ENCODE measurements around the gene DCANP1. TPM values are rescaled to one million over a fixed set of nuclear protein-coding genes. Genes with fewer than 3 reads are reported as not detected.

Gene DCANP1
- total RNA-seq, 1 experiment from 2014 or later, result not detected

DNA sequence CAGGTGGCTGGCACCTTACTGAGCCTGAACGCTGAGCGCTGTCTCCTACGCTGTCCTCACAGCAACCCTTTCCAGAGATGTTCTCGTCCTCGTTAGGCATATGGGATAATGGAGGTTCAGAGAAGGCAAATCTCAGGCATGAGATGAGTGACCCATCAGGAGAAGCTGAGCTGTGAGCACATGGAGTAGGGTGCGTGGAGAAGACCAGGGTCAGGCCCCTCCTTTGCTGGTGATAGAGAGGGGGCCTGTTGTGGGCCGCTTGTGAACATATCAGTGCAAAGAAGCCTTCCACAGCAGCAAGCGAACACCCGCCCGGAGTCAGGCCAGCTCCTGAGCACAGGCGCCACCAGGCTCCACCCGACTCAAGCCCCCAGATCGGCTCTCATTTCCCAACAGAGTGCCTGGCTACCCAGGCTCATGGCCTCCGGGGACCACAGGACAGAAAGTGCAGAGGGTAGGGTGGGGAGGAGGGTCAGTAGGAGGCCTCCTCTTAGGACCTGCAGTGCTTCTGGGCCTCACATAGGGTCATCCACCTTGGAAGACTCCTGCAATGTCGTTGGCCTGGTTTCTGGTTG, 20.0 kb upstream of the DCANP1 start (continued):
- TF ChIP-seq, protein P1, sequence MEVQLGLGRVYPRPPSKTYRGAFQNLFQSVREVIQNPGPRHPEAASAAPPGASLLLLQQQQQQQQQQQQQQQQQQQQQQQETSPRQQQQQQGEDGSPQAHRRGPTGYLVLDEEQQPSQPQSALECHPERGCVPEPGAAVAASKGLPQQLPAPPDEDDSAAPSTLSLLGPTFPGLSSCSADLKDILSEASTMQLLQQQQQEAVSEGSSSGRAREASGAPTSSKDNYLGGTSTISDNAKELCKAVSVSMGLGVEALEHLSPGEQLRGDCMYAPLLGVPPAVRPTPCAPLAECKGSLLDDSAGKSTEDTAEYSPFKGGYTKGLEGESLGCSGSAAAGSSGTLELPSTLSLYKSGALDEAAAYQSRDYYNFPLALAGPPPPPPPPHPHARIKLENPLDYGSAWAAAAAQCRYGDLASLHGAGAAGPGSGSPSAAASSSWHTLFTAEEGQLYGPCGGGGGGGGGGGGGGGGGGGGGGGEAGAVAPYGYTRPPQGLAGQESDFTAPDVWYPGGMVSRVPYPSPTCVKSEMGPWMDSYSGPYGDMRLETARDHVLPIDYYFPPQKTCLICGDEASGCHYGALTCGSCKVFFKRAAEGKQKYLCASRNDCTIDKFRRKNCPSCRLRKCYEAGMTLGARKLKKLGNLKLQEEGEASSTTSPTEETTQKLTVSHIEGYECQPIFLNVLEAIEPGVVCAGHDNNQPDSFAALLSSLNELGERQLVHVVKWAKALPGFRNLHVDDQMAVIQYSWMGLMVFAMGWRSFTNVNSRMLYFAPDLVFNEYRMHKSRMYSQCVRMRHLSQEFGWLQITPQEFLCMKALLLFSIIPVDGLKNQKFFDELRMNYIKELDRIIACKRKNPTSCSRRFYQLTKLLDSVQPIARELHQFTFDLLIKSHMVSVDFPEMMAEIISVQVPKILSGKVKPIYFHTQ (CRISPR knock-in tag; IDR thresholded peaks at IDR 0.05), result no peak
- no peak for TF ChIP-seq FOXJ3 (CRISPR knock-in tag; IDR thresholded peaks at IDR 0.05; ENCODE audit: borderline replicate concordance)
- TF ChIP-seq, protein P2, sequence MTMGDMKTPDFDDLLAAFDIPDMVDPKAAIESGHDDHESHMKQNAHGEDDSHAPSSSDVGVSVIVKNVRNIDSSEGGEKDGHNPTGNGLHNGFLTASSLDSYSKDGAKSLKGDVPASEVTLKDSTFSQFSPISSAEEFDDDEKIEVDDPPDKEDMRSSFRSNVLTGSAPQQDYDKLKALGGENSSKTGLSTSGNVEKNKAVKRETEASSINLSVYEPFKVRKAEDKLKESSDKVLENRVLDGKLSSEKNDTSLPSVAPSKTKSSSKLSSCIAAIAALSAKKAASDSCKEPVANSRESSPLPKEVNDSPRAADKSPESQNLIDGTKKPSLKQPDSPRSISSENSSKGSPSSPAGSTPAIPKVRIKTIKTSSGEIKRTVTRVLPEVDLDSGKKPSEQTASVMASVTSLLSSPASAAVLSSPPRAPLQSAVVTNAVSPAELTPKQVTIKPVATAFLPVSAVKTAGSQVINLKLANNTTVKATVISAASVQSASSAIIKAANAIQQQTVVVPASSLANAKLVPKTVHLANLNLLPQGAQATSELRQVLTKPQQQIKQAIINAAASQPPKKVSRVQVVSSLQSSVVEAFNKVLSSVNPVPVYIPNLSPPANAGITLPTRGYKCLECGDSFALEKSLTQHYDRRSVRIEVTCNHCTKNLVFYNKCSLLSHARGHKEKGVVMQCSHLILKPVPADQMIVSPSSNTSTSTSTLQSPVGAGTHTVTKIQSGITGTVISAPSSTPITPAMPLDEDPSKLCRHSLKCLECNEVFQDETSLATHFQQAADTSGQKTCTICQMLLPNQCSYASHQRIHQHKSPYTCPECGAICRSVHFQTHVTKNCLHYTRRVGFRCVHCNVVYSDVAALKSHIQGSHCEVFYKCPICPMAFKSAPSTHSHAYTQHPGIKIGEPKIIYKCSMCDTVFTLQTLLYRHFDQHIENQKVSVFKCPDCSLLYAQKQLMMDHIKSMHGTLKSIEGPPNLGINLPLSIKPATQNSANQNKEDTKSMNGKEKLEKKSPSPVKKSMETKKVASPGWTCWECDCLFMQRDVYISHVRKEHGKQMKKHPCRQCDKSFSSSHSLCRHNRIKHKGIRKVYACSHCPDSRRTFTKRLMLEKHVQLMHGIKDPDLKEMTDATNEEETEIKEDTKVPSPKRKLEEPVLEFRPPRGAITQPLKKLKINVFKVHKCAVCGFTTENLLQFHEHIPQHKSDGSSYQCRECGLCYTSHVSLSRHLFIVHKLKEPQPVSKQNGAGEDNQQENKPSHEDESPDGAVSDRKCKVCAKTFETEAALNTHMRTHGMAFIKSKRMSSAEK (CRISPR knock-in tag; IDR thresholded peaks at IDR 0.05; ENCODE audit: borderline replicate concordance), result no peak

DNA sequence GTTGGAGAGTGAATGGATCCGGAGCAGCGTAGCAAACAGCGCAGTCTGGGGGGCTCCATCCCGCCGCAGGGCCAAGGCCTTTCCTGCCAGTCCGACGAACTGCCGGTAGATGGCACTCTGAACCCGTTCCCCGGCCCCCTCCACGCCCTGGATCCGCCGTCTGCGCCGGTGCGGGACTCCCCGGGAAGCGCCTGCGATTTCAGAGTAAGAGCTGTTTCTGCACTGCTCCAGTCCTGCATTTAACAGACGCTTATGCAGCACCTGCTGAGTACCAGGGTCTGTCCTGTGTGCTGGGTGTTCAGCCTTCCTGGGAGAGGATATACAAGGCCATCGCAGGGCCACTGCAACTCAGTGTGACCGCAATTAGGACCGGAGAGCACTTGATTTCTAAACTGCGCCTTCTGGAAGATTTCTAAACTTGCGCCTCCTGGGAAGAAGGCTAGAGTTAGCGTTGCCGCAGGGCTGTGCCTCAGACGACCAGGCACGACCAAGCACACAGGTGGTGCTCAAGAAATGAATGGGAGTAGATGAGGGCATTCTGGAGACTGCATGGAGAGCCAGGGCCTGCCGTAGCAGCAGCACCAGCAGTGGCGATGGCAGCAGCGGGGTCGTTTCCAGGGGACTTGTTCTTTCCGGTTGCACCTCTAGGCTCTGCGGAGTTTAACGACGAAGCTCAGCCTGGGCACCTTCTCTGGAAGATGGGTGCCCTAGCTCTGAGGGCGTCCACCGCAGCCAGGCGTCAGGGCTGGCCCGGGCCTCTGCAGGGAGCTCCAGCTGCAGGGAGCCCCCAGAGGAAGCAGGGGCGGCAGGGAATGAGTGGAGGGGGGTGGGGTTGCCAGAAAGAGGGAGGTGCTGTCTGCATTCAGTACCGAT, 19.3 kb upstream of the DCANP1 start:
- CTCF ChIA-PET, result interaction anchor here (0.6 to 11.9 kb wide), 43 partner anchors 8 to 591 kb away, joined by 3 to 524 read pairs (median 6); partner anchors contain the start of genes CXCL14, NEUROG1 and TIFAB
- H3K27ac Mint-ChIP-seq, result no peak overlapping the region
- ATAC-seq (peak; percentile 83), DNase-seq (ENCODE audit: low spot score) (peak; percentile 91)
- TF ChIP-seq, protein P3, sequence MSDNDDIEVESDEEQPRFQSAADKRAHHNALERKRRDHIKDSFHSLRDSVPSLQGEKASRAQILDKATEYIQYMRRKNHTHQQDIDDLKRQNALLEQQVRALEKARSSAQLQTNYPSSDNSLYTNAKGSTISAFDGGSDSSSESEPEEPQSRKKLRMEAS (CRISPR knock-in tag; IDR thresholded peaks at IDR 0.05), result peak; percentile 44; the same call in 1 of the 2 replicates
- TF ChIP-seq, protein P4, sequence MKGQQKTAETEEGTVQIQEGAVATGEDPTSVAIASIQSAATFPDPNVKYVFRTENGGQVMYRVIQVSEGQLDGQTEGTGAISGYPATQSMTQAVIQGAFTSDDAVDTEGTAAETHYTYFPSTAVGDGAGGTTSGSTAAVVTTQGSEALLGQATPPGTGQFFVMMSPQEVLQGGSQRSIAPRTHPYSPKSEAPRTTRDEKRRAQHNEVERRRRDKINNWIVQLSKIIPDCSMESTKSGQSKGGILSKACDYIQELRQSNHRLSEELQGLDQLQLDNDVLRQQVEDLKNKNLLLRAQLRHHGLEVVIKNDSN (CRISPR knock-in tag; IDR thresholded peaks at IDR 0.05), result no peak
- TF ChIP-seq, protein P5, sequence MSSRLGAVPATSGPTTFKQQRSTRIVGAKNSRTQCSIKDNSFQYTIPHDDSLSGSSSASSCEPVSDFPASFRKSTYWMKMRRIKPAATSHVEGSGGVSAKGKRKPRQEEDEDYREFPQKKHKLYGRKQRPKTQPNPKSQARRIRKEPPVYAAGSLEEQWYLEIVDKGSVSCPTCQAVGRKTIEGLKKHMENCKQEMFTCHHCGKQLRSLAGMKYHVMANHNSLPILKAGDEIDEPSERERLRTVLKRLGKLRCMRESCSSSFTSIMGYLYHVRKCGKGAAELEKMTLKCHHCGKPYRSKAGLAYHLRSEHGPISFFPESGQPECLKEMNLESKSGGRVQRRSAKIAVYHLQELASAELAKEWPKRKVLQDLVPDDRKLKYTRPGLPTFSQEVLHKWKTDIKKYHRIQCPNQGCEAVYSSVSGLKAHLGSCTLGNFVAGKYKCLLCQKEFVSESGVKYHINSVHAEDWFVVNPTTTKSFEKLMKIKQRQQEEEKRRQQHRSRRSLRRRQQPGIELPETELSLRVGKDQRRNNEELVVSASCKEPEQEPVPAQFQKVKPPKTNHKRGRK (CRISPR knock-in tag; IDR thresholded peaks at IDR 0.05; ENCODE audit: borderline replicate concordance), result no peak
- TF ChIP-seq ZNF423 (CRISPR knock-in tag; IDR thresholded peaks at IDR 0.05) (0 out of 2 replicates have a peak, but pooled peaks have one; percentile 18), ZNF138 (CRISPR knock-in tag; conservative IDR thresholded peaks at IDR 0.05) (no peak), FOXP1 (CRISPR knock-in tag; IDR thresholded peaks at IDR 0.05; ENCODE audit: borderline replicate concordance) (0 out of 2 replicates have a peak, but pooled peaks have one; percentile 14)
- TF ChIP-seq, protein P6, sequence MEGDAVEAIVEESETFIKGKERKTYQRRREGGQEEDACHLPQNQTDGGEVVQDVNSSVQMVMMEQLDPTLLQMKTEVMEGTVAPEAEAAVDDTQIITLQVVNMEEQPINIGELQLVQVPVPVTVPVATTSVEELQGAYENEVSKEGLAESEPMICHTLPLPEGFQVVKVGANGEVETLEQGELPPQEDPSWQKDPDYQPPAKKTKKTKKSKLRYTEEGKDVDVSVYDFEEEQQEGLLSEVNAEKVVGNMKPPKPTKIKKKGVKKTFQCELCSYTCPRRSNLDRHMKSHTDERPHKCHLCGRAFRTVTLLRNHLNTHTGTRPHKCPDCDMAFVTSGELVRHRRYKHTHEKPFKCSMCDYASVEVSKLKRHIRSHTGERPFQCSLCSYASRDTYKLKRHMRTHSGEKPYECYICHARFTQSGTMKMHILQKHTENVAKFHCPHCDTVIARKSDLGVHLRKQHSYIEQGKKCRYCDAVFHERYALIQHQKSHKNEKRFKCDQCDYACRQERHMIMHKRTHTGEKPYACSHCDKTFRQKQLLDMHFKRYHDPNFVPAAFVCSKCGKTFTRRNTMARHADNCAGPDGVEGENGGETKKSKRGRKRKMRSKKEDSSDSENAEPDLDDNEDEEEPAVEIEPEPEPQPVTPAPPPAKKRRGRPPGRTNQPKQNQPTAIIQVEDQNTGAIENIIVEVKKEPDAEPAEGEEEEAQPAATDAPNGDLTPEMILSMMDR (IDR thresholded peaks at IDR 0.05), result peak; percentile 66
- TF ChIP-seq, protein P7, sequence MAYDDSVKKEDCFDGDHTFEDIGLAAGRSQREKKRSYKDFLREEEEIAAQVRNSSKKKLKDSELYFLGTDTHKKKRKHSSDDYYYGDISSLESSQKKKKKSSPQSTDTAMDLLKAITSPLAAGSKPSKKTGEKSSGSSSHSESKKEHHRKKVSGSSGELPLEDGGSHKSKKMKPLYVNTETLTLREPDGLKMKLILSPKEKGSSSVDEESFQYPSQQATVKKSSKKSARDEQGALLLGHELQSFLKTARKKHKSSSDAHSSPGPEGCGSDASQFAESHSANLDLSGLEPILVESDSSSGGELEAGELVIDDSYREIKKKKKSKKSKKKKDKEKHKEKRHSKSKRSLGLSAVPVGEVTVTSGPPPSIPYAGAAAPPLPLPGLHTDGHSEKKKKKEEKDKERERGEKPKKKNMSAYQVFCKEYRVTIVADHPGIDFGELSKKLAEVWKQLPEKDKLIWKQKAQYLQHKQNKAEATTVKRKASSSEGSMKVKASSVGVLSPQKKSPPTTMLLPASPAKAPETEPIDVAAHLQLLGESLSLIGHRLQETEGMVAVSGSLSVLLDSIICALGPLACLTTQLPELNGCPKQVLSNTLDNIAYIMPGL (CRISPR knock-in tag; IDR thresholded peaks at IDR 0.05), result 0 out of 2 replicates have a peak, but pooled peaks have one; percentile 15
- H3K4me1 Mint-ChIP-seq, result peaks cover 23% of the 10 kb centered on the region
- H3K9me3 Mint-ChIP-seq, result no peaks in the 10 kb centered on the region
- H3K27me3 Mint-ChIP-seq (ENCODE audit: low read depth), result peaks cover 91% of the 10 kb centered on the region
- POLR2A ChIA-PET, result interaction anchor here (0.6 to 1.3 kb wide), 2 partner anchors 83 to 86 kb away, joined by 3 read pairs; no protein-coding TSS in a partner anchor
- peak overlapping the region; percentile 77 for H3K4me3 Mint-ChIP-seq
- H3K36me3 Mint-ChIP-seq, result no peaks in the 10 kb centered on the region

Measured in WTC11 (cell line).